Stimulated activated naive CD8-positive, alpha-beta T cell treated with anti-CD3 and anti-CD28 coated beads, Interleukin-15, Interleukin-2, amounts not matched to agents 100 ng/mL and 50 ng/mL, for 24 hours (primary cell): Measurements from ENCODE around the gene PDZD7.

Experiments used
- H3K27ac Mint-ChIP-seq: one replicate; pipeline ENCODE4 v1.8.0; 2021; ENCODE audit warnings: mild to moderate bottlenecking, mixed read lengths
- H3K27me3 Mint-ChIP-seq: one replicate; pipeline ENCODE4 v1.8.0; 2021; ENCODE audit warnings: mixed read lengths
- H3K36me3 Mint-ChIP-seq: one replicate; pipeline ENCODE4 v1.8.0; 2021; ENCODE audit warnings: low read depth, mixed read lengths
- H3K4me1 Mint-ChIP-seq: one replicate; pipeline ENCODE4 v1.8.0; 2021; ENCODE audit warnings: low read depth, mixed read lengths
- H3K4me3 Mint-ChIP-seq: one replicate; pipeline ENCODE4 v1.8.0; 2021; ENCODE audit warnings: mild to moderate bottlenecking, mixed read lengths
- H3K9me3 Mint-ChIP-seq: one replicate; pipeline ENCODE4 v1.8.0; 2021; ENCODE audit warnings: mixed read lengths

PDZD7 gene

GRCh38 chr10:100970076-100970913, 60.6 kb downstream of the PDZD7 start:
- Mint-ChIP-seq H3K9me3 (no peaks in the 10 kb centered on the region), H3K36me3 (no peaks in the 10 kb centered on the region), H3K27me3 (peaks cover 4% of the 10 kb centered on the region), H3K4me1 (peaks cover 29% of the 10 kb centered on the region), H3K4me3 (peak overlapping the region; percentile 30), H3K27ac (no peak overlapping the region)

- Mint-ChIP-seq H3K4me3 (peak within 1 kb of the TSS; percentile 47), H3K27ac (no peak within 1 kb of the TSS), H3K27me3 (peaks cover 4% of the 10 kb centered on the region), H3K4me1 (peaks cover 29% of the 10 kb centered on the region), H3K36me3 (no peaks in the 10 kb centered on the region), H3K9me3 (no peaks in the 10 kb centered on the region)
These were observed 61.5 kb downstream of the PDZD7 start, which contains the start of gene SEMA4G for GRCh38 chr10:100969187-100970075. Gene SEMA4G, plus strand, starts transcription at chr10:100969504. Its CDS starts 3,409 bp downstream, at chr10:100972913.

- Mint-ChIP-seq H3K36me3 (no peaks in the 10 kb centered on the region), H3K9me3 (no peaks in the 10 kb centered on the region), H3K27me3 (peaks cover 4% of the 10 kb centered on the region), H3K4me1 (peaks cover 29% of the 10 kb centered on the region), H3K27ac (no peak overlapping the region), H3K4me3 (peak overlapping the region; percentile 47)
These were observed 62.1 kb downstream of the PDZD7 start for GRCh38 chr10:100968863-100969186.

- peaks cover 4% of the 10 kb centered on the region for H3K27me3 Mint-ChIP-seq
- no peak overlapping the region for H3K27ac Mint-ChIP-seq
- no peaks in the 10 kb centered on the region for H3K9me3 Mint-ChIP-seq
- no peaks in the 10 kb centered on the region for H3K36me3 Mint-ChIP-seq
- peaks cover 29% of the 10 kb centered on the region for H3K4me1 Mint-ChIP-seq
- peak overlapping the region; percentile 47 for H3K4me3 Mint-ChIP-seq
These were observed 62.7 kb downstream of the PDZD7 start for GRCh38 chr10:100968062-100968736.

GRCh38 chr10:100967332-100967731, 63.6 kb downstream of the PDZD7 start:
- peaks cover 9% of the 10 kb centered on the region for H3K36me3 Mint-ChIP-seq
- peaks cover 24% of the 10 kb centered on the region for H3K4me1 Mint-ChIP-seq
- peaks cover 4% of the 10 kb centered on the region for H3K27me3 Mint-ChIP-seq
- H3K9me3 Mint-ChIP-seq = no peaks in the 10 kb centered on the region
- H3K4me3 Mint-ChIP-seq = no peak overlapping the region
- no peak overlapping the region for H3K27ac Mint-ChIP-seq

- no peaks in the 10 kb centered on the region for H3K9me3 Mint-ChIP-seq
- H3K4me1 Mint-ChIP-seq = peaks cover 21% of the 10 kb centered on the region
- H3K27ac Mint-ChIP-seq = no peak overlapping the region
- H3K27me3 Mint-ChIP-seq = peaks cover 4% of the 10 kb centered on the region
- H3K36me3 Mint-ChIP-seq = peaks cover 13% of the 10 kb centered on the region
- no peak overlapping the region for H3K4me3 Mint-ChIP-seq
These were observed 64.0 kb downstream of the PDZD7 start for GRCh38 chr10:100966887-100967286.

- Mint-ChIP-seq H3K27me3 (peaks cover 4% of the 10 kb centered on the region), H3K4me3 (no peak overlapping the region), H3K4me1 (peaks cover 17% of the 10 kb centered on the region), H3K36me3 (peaks cover 15% of the 10 kb centered on the region), H3K9me3 (no peaks in the 10 kb centered on the region), H3K27ac (no peak overlapping the region)
These were observed 65.1 kb downstream of the PDZD7 start for GRCh38 chr10:100965820-100966219.

GRCh38 chr10:100963826-100964225, 67.1 kb downstream of the PDZD7 start:
- Mint-ChIP-seq H3K27ac (no peak overlapping the region), H3K4me3 (no peak overlapping the region), H3K27me3 (peaks cover 4% of the 10 kb centered on the region), H3K36me3 (peaks cover 30% of the 10 kb centered on the region), H3K9me3 (no peaks in the 10 kb centered on the region), H3K4me1 (peaks cover 7% of the 10 kb centered on the region)

- Mint-ChIP-seq H3K9me3 (no peaks in the 10 kb centered on the region), H3K4me3 (no peak overlapping the region), H3K36me3 (peaks cover 36% of the 10 kb centered on the region), H3K4me1 (no peaks in the 10 kb centered on the region), H3K27me3 (no peaks in the 10 kb centered on the region), H3K27ac (no peak overlapping the region)
These were observed 68.4 kb downstream of the PDZD7 start for GRCh38 chr10:100962351-100963080.

GRCh38 chr10:100960251-100960650, 70.7 kb downstream of the PDZD7 start:
- H3K4me1 Mint-ChIP-seq = no peaks in the 10 kb centered on the region
- H3K36me3 Mint-ChIP-seq = peaks cover 50% of the 10 kb centered on the region

More at GRCh38 chr10:100960251-100960650, 70.7 kb downstream of the PDZD7 start:
- H3K27me3 Mint-ChIP-seq = no peaks in the 10 kb centered on the region
- H3K27ac Mint-ChIP-seq = no peak overlapping the region
- no peaks in the 10 kb centered on the region for H3K9me3 Mint-ChIP-seq
- no peak overlapping the region for H3K4me3 Mint-ChIP-seq
